Adrenal gland (tissue), 12 donors: Measurements from ENCODE around the gene CLEC2L. TPM values are rescaled to one million over a fixed set of nuclear protein-coding genes. Genes with fewer than 3 reads are reported as not detected.

Experiments used
- DNase-seq, 7 donors: peaks; one replicate each; pipeline ENCODE4 v3.0.0-alpha.2; 2019 to 2020
- H3K27ac ChIP-seq, 5 donors: fragments of 200-600 bp; sonication (generic) in 4 of 5; 1 replicate in 3 of 5; 2 replicates in 2 of 5; pipeline versions ENCODE4 v1.5.1 to v1.8.0; 2016 to 2020; ENCODE audit warnings: mild to moderate bottlenecking in 1 of 5
- H3K27me3 ChIP-seq: fragments of 200-600 bp; 2 replicates; pipeline ENCODE4 v1.8.0; 2021
- H3K36me3 ChIP-seq, 2 donors: fragments of 200-600 bp; replicated peaks in 1 of 2; 1 replicate in 1 of 2; 2 replicates in 1 of 2; pipeline versions ENCODE4 v1.5.1 to v1.8.0; 2018 to 2022
- H3K4me1 ChIP-seq, 2 donors: fragments of 200-600 bp; replicated peaks in 1 of 2; 1 replicate in 1 of 2; 2 replicates in 1 of 2; pipeline versions ENCODE4 v1.5.1 to v1.8.0; 2018 to 2021
- H3K4me3 ChIP-seq, 4 donors: fragments of 200-600 bp; sonication (generic) in 3 of 4; one replicate each; pipeline ENCODE4 v1.5.1; 2016 to 2018
- H3K9me3 ChIP-seq, 3 donors: fragments of 200-600 bp; sonication (generic) in 1 of 3; replicated peaks in 1 of 3; 1 replicate in 2 of 3; 2 replicates in 1 of 3; pipeline versions ENCODE4 v1.5.1 to v1.8.0; 2016 to 2021
- CTCF ChIP-seq, 6 experiments: fragments of 450-650 bp in 4 of 6; fragments of 200-600 bp in 2 of 6; sonication (generic) in 1 of 6; IDR thresholded peaks; 1 replicate in 5 of 6; 2 replicates in 1 of 6; pipeline versions ENCODE4 v1.5.1 to v1.8.0; 2016 to 2021; ENCODE audit warnings: antibody characterized with exemption in 6 of 6, mild to moderate bottlenecking in 2 of 6, moderate library complexity in 1 of 6
- POLR2A ChIP-seq, 2 donors: fragments of 450-650 bp; IDR thresholded peaks; one replicate each; pipeline ENCODE4 v1.6.1; 2017; ENCODE audit warnings: antibody characterized with exemption in 2 of 2, mild to moderate bottlenecking in 2 of 2, moderate library complexity in 1 of 2
- WGBS, 4 donors: extraction: QIAGEN DNeasy Blood & Tissue Kit in 2 of 4; methylation state at CpG; one replicate each; pipeline versions ENCODE4 v1.1.5 to v1.1.7; 2013 to 2017; 5-methylcytosine and 5-hydroxymethylcytosine counted together
- intact Hi-C, 2 donors: fragments of 100-400 bp; cut with DNase I; formaldehyde crosslinking; loops; one replicate each; pipeline versions ENCODE4 v1.14.1 to v1.15.0; 2022 to 2023
- polyA plus RNA-seq, 3 donors: library from polyadenylated mRNA; stranded (reverse); fragments of 200-250 nt in 2 of 3; fragments of 350-450 nt in 1 of 3; fragmentation: Illumina TruSeq in 1 of 3; extraction: RNeasy Lipid Tissue Mini Kit (QIAGEN cat#74804) in 1 of 3; gene quantifications; one replicate each; pipeline ENCODE4 v1.2.3, GENCODE V29; 2013 to 2014
- total RNA-seq, 9 donors: library from RNA; depleted of rRNA in 4 of 9; stranded (reverse); fragments of >200 nt in 4 of 9; fragments of 120-200 nt in 1 of 9; fragmentation: NEBNext Ultra II Directional in 1 of 9; extraction: Animal tissue kit (Norgen Biotek cat#: 25700) in 1 of 9; gene quantifications; one replicate each; pipeline versions ENCODE4 v1.1.0 to v1.2.4, GENCODE V29; 2013 to 2023
- donor health status: healthy with polysubstance abuse.
- donor health status: Bipolar disorder and iron deficiency.
- donor health status: DM: yes; HTN: yes; CAD: no.
- donor health status: DM: no; HTN: no; CAD: no.
- donor health status: DM: no; HTN: no; CAD: no.
- donor health status: DM: yes; HTN: yes; CAD: no.

The CLEC2L gene
- total and polyA plus RNA-seq, 12 donors = 0.06 to 0.18 TPM; not detected in 10

- no peak for TF ChIP-seq CTCF (IDR thresholded peaks at IDR 0.05)
- no peak for TF ChIP-seq POLR2A (IDR thresholded peaks at IDR 0.05)
These were observed 42.1 kb upstream of the CLEC2L start for GRCh38 chr7:139481364-139481763.

DNA sequence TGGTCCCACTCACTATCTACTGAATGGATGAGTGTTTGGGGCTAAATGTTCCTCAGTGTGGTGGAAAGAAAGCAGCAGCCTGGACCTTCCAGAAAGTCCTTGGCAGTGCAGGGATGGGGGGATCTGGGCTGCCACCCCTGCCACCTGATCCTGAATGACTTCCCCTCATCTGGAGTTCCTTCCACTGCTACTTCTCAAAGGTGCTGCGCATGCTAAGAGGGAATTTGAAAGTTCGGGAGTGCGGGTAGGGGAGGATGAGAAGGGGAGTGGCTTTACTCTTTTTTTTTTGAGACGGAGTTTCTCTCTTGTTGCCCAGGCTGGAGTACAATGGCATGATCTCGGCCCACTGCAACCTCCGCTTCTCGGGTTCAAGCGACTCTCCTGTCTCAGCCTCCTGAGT is 41.4 kb upstream of the CLEC2L start:
- no peak for DNase-seq
- 57 to 68% (median 65%) methylated on average over 8 of the region's 8 CpGs for WGBS, 4 donors
- intact Hi-C loops = no loop called here
- Histone ChIP-seq H3K36me3 (no peaks in the 10 kb centered on the region), H3K27ac (no peak overlapping the region), H3K9me3 (no peaks in the 10 kb centered on the region), H3K4me1 (peaks cover 4 to 15% of the 10 kb centered on the region in 2 donors), H3K4me3 (no peak overlapping the region), H3K27me3 (peaks cover 30% of the 10 kb centered on the region)
- TF ChIP-seq POLR2A (IDR thresholded peaks at IDR 0.05) = no peak
- TF ChIP-seq CTCF (IDR thresholded peaks at IDR 0.05) = no peak

More at GRCh38 chr7:139481364-139481763, 42.1 kb upstream of the CLEC2L start:
- Histone ChIP-seq H3K36me3 (no peaks in the 10 kb centered on the region), H3K27me3 (peaks cover 30% of the 10 kb centered on the region), H3K4me3 (no peak overlapping the region), H3K4me1 (peaks cover 4 to 15% of the 10 kb centered on the region in 2 donors), H3K27ac (no peak overlapping the region), H3K9me3 (no peaks in the 10 kb centered on the region)
- DNase-seq = no peak
- intact Hi-C loops = no loop called here
- WGBS, 4 donors = 73 to 86% (median 77%) methylated on average over 2 to 4 of the region's 4 CpGs

GRCh38 chr7:139482662-139483466 is 40.6 kb upstream of the CLEC2L start:
- Histone ChIP-seq H3K4me1 (peaks cover 4 to 15% of the 10 kb centered on the region in 2 donors), H3K27me3 (peaks cover 30% of the 10 kb centered on the region), H3K9me3 (no peaks in the 10 kb centered on the region), H3K4me3 (peak overlapping the region in 1 of 4 donors; percentile 44), H3K36me3 (no peaks in the 10 kb centered on the region), H3K27ac (no peak overlapping the region)
- TF ChIP-seq POLR2A (IDR thresholded peaks at IDR 0.05) = no peak
- TF ChIP-seq CTCF (IDR thresholded peaks at IDR 0.05) = no peak
- 2 to 41% (median 20%) methylated on average over 5 to 90 of the region's 90 CpGs for WGBS, 4 donors
- intact Hi-C loops = no loop called here
- peak in 1 of 7 donors; percentile 4 for DNase-seq

- intact Hi-C loops = no loop called here
- Histone ChIP-seq H3K36me3 (no peaks in the 10 kb centered on the region), H3K27me3 (peaks cover 17% of the 10 kb centered on the region), H3K9me3 (no peaks in the 10 kb centered on the region), H3K4me3 (no peak overlapping the region), H3K27ac (no peak overlapping the region), H3K4me1 (peaks cover 4 to 15% of the 10 kb centered on the region in 2 donors)
- WGBS, 4 donors = 64 to 76% (median 68%) methylated on average over 5 of the region's 5 CpGs
- DNase-seq = no peak
- TF ChIP-seq POLR2A (IDR thresholded peaks at IDR 0.05) = no peak
- no peak for TF ChIP-seq CTCF (IDR thresholded peaks at IDR 0.05)
These were observed 36.0 kb upstream of the CLEC2L start for GRCh38 chr7:139487366-139488080.
